ENCODE results near the gene CD69.

CD69 gene

DNA sequence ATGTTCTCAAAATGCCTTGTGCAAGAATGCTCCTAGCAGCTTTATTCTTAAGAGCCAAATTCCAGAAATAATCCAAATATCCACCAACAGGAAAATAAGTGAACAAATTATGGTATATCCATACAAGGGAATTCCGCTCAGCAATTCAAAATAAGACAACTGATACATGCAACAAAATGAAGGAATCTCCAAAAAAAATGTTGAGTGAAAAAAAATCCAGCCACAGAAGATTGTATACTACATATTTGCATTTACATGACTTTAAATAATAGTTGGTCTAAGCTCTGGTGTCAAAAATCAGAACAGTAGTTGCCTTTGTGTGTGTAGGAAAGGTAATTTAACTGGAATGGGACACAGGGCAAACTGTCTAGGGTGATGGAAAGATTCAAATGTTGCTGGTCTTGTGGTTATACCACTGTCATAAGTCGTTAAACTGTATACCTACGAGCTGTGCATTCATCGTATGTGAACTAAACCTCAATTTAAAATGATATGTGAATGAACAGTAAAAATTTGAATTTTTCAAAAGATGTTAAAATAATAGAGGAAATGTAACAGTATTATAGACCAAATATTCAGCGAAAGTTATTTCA is 3.2 kb downstream of the CD69 start:
- WGBS, 2 experiments, result 83 to 95% methylated on average over 3 to 5 of the region's 5 CpGs
- Histone ChIP-seq H3K27me3 (ENCODE audit: control insufficient read depth, insufficient read depth, low read length, poor library complexity, severe bottlenecking) (no peaks in the 10 kb centered on the region), H3K4me3 (ENCODE audit: insufficient read depth, low read depth, low read length) (no peak overlapping the region), H3K36me3 (ENCODE audit: control insufficient read depth, insufficient read depth, low read length) (no peaks in the 10 kb centered on the region), H3K9me3 (ENCODE audit: control insufficient read depth, low read length) (no peaks in the 10 kb centered on the region), H3K4me1 (ENCODE audit: control insufficient read depth, insufficient read depth, low read length) (no peaks in the 10 kb centered on the region), H3K27ac (ENCODE audit: insufficient read depth, low read depth, low read length, poor library complexity, severe bottlenecking) (no peak overlapping the region)

DNA sequence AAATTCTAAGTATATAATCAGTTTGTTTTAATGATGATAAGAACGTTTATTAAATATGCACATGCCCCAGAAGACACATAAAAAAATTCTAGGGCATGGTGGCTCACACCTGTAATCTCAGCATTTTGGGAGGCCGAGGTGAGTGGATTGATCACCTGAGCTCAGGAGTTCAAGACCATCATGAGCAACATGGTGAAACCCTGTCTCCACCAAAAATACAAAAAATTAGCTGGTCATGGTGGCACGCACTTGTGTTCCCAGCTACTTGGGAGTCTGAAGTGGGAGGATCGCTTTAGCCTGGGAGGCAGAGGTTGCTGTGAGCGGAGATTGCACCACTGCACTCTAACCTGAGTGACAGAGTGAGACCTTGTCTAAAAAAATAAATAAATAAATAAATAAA is 4.0 kb downstream of the CD69 start:
- H3K9me3 ChIP-seq (ENCODE audit: control insufficient read depth, low read length), result no peaks in the 10 kb centered on the region
- no peak overlapping the region for H3K4me3 ChIP-seq (ENCODE audit: insufficient read depth, low read depth, low read length)
- no peaks in the 10 kb centered on the region for H3K27me3 ChIP-seq (ENCODE audit: control insufficient read depth, insufficient read depth, low read length, poor library complexity, severe bottlenecking)
- H3K36me3 ChIP-seq (ENCODE audit: control insufficient read depth, insufficient read depth, low read length), result no peaks in the 10 kb centered on the region
- 92 to 93% methylated on average over 5 of the region's 5 CpGs for WGBS, 2 experiments
- H3K27ac ChIP-seq (ENCODE audit: insufficient read depth, low read depth, low read length, poor library complexity, severe bottlenecking), result no peak overlapping the region
- H3K4me1 ChIP-seq (ENCODE audit: control insufficient read depth, insufficient read depth, low read length), result no peaks in the 10 kb centered on the region

DNA sequence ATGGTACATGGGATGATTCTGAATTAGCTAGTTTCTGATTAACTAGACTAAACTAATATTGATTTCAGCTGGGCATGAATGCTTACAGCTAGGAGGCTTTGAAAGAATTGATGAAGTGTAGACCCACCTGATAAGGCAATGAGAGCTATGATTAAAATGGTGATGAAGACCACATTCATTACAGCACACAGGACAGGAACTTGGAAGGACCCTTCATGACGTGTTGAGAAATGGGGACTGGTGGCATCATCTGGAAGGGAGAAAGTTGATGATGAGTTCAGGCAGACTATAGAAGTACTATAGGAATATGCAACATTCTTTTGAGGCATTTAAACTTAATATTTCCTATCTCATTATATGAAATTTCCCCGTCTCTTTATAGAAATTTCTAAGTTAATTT is 4.5 kb downstream of the CD69 start:
- H3K4me1 ChIP-seq (ENCODE audit: control insufficient read depth, insufficient read depth, low read length), result no peaks in the 10 kb centered on the region
- H3K4me3 ChIP-seq (ENCODE audit: insufficient read depth, low read depth, low read length), result no peak overlapping the region
- no peaks in the 10 kb centered on the region for H3K9me3 ChIP-seq (ENCODE audit: control insufficient read depth, low read length)
- H3K27ac ChIP-seq (ENCODE audit: insufficient read depth, low read depth, low read length, poor library complexity, severe bottlenecking), result no peak overlapping the region
- WGBS, 2 experiments, result 90% methylated on average over 2 of the region's 2 CpGs; no CpG with 5 or more reads in 1 of the 2 experiments
- H3K27me3 ChIP-seq (ENCODE audit: control insufficient read depth, insufficient read depth, low read length, poor library complexity, severe bottlenecking), result no peaks in the 10 kb centered on the region
- no peaks in the 10 kb centered on the region for H3K36me3 ChIP-seq (ENCODE audit: control insufficient read depth, insufficient read depth, low read length)

DNA sequence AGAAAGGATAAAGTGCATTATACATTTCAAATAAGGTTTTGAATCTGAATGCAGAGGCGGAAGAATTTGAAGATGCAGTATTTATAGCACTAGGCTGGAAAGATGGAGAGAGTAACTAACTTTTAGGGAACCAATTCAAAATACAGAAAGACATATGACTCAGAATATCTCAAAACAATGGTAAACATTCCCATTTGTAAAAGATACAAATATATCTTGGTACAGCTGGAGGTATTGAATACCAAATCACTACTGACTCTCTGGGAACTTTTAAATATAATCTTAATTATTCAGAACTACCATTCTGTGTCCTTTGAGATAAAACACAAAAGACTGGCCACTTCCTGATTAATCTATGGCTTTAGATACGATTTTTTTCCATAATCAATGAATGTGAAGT is 5.1 kb downstream of the CD69 start:
- Histone ChIP-seq H3K36me3 (ENCODE audit: control insufficient read depth, insufficient read depth, low read length) (no peaks in the 10 kb centered on the region), H3K4me3 (ENCODE audit: insufficient read depth, low read depth, low read length) (no peak overlapping the region), H3K4me1 (ENCODE audit: control insufficient read depth, insufficient read depth, low read length) (no peaks in the 10 kb centered on the region), H3K27me3 (ENCODE audit: control insufficient read depth, insufficient read depth, low read length, poor library complexity, severe bottlenecking) (no peaks in the 10 kb centered on the region), H3K27ac (ENCODE audit: insufficient read depth, low read depth, low read length, poor library complexity, severe bottlenecking) (no peak overlapping the region), H3K9me3 (ENCODE audit: control insufficient read depth, low read length) (no peaks in the 10 kb centered on the region)
- 84 to 100% methylated on average over 1 to 2 of the region's 2 CpGs for WGBS, 2 experiments

DNA sequence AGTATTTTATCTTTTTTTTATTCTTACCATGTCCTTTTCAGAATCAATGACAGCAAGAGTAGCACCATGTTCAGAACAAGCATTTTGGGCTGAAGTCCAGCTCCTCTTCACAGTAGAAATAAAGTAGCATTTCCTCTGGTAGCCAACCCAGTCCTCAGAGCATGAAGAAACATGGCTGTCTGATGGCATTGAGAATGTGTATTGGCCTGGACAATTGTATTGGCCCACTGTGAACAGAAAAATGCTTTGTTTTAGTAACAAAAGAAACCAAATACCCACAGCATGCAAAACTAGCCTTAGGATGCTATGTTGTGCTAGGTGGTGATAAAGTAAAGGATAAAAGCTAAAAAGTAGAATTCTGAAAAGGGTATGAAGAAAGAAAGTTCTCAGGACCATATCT is 5.7 kb downstream of the CD69 start:
- no peaks in the 10 kb centered on the region for H3K9me3 ChIP-seq (ENCODE audit: control insufficient read depth, low read length)
- H3K27me3 ChIP-seq (ENCODE audit: control insufficient read depth, insufficient read depth, low read length, poor library complexity, severe bottlenecking), result no peaks in the 10 kb centered on the region
- no peaks in the 10 kb centered on the region for H3K4me1 ChIP-seq (ENCODE audit: control insufficient read depth, insufficient read depth, low read length)
- H3K4me3 ChIP-seq (ENCODE audit: insufficient read depth, low read depth, low read length), result no peak overlapping the region
- no peaks in the 10 kb centered on the region for H3K36me3 ChIP-seq (ENCODE audit: control insufficient read depth, insufficient read depth, low read length)
- no peak overlapping the region for H3K27ac ChIP-seq (ENCODE audit: insufficient read depth, low read depth, low read length, poor library complexity, severe bottlenecking)

DNA sequence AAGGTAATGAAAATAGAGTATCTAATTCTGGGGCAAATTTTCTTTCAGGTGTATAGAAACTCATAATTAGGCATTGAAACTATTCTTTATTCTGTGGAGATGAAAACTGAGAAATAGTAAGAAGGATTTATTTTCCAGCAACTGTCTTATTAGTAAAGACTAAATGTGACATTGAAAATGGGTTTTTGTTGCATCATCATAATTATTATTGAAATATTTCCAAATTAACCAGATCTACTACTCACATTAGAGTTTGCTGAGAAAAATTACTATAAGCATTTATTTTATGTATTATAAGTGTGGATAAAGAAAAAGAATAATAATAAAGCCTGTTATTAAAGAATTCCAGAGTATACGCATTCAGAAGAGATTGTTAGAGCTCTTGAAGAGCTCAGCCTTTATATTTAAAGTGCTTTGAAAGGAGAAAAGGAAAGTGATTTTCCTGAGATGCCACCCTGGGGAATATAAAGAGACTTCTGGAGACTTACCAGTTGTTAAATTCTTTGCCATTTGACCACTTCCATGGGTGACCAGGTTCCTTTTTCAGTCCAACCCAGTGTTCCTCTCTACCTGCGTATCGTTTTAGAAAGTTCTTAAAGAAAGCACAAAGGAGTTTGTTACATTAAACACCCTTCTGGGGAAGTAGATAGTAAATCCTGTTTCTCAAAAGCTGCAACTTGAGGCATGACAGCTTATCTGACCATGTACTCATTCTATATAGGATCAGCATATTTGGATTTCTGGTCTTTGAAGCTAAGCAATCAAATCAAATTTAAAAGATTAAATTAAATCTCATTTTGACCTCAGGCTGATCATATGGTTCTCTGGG is 6.4 kb downstream of the CD69 start:
- Histone ChIP-seq H3K9me3 (ENCODE audit: control insufficient read depth, low read length) (no peaks in the 10 kb centered on the region), H3K36me3 (ENCODE audit: control insufficient read depth, insufficient read depth, low read length) (no peaks in the 10 kb centered on the region), H3K27ac (ENCODE audit: insufficient read depth, low read depth, low read length, poor library complexity, severe bottlenecking) (no peak overlapping the region), H3K4me1 (ENCODE audit: control insufficient read depth, insufficient read depth, low read length) (no peaks in the 10 kb centered on the region), H3K4me3 (ENCODE audit: insufficient read depth, low read depth, low read length) (no peak overlapping the region), H3K27me3 (ENCODE audit: control insufficient read depth, insufficient read depth, low read length, poor library complexity, severe bottlenecking) (no peaks in the 10 kb centered on the region)
- 92 to 98% methylated on average over 1 to 3 of the region's 3 CpGs for WGBS, 2 experiments

DNA sequence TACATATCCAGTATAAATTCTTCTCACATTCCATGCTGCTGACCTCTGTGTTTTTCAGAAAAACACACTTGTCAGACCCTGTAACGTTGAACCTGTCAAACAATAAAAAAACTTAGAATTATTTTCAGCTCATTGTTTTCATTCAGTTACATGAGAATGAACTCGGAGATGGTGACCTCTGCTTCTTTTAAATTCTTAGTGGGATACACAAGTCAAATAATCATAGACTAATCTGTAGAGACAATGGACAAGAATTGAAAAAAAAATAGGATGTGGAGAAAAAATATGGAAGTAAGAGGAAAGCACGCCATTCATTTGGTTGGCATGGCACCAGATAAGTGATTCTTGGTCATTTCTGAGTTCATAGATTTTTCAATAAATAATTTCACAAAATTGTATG is 7.2 kb downstream of the CD69 start:
- Histone ChIP-seq H3K27ac (ENCODE audit: insufficient read depth, low read depth, low read length, poor library complexity, severe bottlenecking) (no peak overlapping the region), H3K9me3 (ENCODE audit: control insufficient read depth, low read length) (no peaks in the 10 kb centered on the region), H3K4me3 (ENCODE audit: insufficient read depth, low read depth, low read length) (no peak overlapping the region), H3K27me3 (ENCODE audit: control insufficient read depth, insufficient read depth, low read length, poor library complexity, severe bottlenecking) (no peaks in the 10 kb centered on the region), H3K4me1 (ENCODE audit: control insufficient read depth, insufficient read depth, low read length) (no peaks in the 10 kb centered on the region), H3K36me3 (ENCODE audit: control insufficient read depth, insufficient read depth, low read length) (no peaks in the 10 kb centered on the region)
- 83 to 85% methylated on average over 3 of the region's 3 CpGs for WGBS, 2 experiments

DNA sequence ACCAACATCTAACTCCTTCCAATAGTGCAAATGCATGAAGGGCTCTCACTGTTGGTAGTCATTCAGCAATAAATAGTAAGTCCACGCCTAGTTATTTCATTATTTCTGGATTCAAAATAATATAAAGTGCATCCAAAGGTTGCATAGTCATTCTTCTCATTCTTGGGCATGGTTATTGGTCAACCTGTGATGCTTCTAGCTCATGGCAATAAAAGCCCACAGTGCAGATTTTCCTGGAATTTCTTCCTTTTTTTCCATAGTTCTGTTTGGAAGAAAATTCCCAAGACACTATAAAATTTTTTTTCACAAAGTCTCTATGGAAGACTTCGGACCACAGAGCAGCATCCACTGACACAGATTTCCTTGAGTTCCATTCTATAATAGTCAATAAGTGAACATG is 7.6 kb downstream of the CD69 start:
- Histone ChIP-seq H3K4me1 (ENCODE audit: control insufficient read depth, insufficient read depth, low read length) (no peaks in the 10 kb centered on the region), H3K27ac (ENCODE audit: insufficient read depth, low read depth, low read length, poor library complexity, severe bottlenecking) (no peak overlapping the region), H3K4me3 (ENCODE audit: insufficient read depth, low read depth, low read length) (no peak overlapping the region), H3K9me3 (ENCODE audit: control insufficient read depth, low read length) (no peaks in the 10 kb centered on the region), H3K36me3 (ENCODE audit: control insufficient read depth, insufficient read depth, low read length) (no peaks in the 10 kb centered on the region), H3K27me3 (ENCODE audit: control insufficient read depth, insufficient read depth, low read length, poor library complexity, severe bottlenecking) (no peaks in the 10 kb centered on the region)
- 95 to 100% methylated on average over 1 to 2 of the region's 2 CpGs for WGBS, 2 experiments

DNA sequence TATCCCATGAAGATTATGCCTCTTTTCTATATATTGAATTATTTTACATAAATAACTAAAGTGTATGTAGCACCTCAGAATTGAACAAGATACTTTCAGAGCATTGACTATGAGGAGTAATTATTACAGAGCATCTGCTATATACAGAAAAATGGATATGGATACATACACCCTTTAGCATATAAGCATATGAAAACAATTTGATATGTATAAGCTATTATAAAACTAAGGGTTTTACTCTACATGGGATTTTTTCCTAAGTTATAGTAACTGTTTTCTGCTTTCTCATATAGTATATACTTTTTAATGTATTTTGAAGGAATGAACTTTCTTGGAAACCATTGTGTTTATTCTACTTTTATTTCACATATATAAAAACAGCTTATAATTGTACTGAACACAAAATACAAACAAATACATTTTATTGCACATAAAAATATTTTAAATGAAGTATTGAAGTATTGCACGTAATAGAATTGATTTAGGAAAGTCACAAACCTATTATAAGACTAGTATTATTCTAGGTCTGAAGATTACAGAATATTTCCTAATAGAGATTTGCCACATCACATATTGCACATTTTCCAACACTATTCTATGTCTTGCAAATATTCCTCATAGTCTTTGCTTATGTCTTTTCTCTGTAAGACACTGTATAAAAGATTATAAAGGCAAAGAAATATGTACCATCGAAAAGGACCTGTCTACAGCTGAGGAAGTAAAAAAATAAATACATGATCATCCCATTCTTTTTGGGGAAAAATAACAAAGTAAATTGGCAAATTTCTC is 8.4 kb downstream of the CD69 start:
- Histone ChIP-seq H3K27ac (ENCODE audit: insufficient read depth, low read depth, low read length, poor library complexity, severe bottlenecking) (no peak overlapping the region), H3K4me1 (ENCODE audit: control insufficient read depth, insufficient read depth, low read length) (no peaks in the 10 kb centered on the region), H3K4me3 (ENCODE audit: insufficient read depth, low read depth, low read length) (no peak overlapping the region), H3K36me3 (ENCODE audit: control insufficient read depth, insufficient read depth, low read length) (no peaks in the 10 kb centered on the region), H3K27me3 (ENCODE audit: control insufficient read depth, insufficient read depth, low read length, poor library complexity, severe bottlenecking) (no peaks in the 10 kb centered on the region), H3K9me3 (ENCODE audit: control insufficient read depth, low read length) (no peaks in the 10 kb centered on the region)
- WGBS, 2 experiments, result 100% methylated on average over 1 of the region's 2 CpGs; no CpG with 5 or more reads in 1 of the 2 experiments
